SK-N-SH (cell line): ENCODE measurements around the gene DRG1. TPM values are rescaled to one million over a fixed set of nuclear protein-coding genes. Genes with fewer than 3 reads are reported as not detected.

ENCODE experiments used
- CTCF ChIA-PET: fragments of 300-600, 350-600 bp; formaldehyde crosslinking; extraction: SDS; loops from one replicate; lab custom pipeline; 2021; lab: Yijun Ruan, JAX
- POLR2A ChIA-PET: fragments of 350-600 bp; sonication (Branson Sonifier 250); formaldehyde crosslinking; extraction: SDS; loops from one replicate; lab custom pipeline; 2020; ENCODE audit warnings: antibody characterized with exemption, inconsistent platforms; lab: Yijun Ruan, JAX
- DNase-seq: peaks from one replicate; pipeline ENCODE4 v3.0.0; 2012
- H2AFZ ChIP-seq: fragments of 200-600 bp; sonication (generic); 2 replicates; pipeline ENCODE4 v1.8.1; 2016; ENCODE audit warnings: antibody characterized with exemption, mild to moderate bottlenecking, low read depth
- H3F3A ChIP-seq: fragments of 200-600 bp; sonication (generic); replicated peaks from 2 replicates; pipeline ENCODE3; 2016; ENCODE audit warnings: antibody characterized with exemption, mild to moderate bottlenecking; ENCODE audit not compliant: insufficient read depth
- H3K27ac ChIP-seq, 2 experiments: fragments of 200-500 bp in 1 of 2; fragments of 200-600 bp in 1 of 2; sonication (Bioruptor generic) in 1 of 2; sonication (generic), shearing (Covaris generic) in 1 of 2; 2 replicates each; pipeline versions ENCODE4 v1.5.1 to v1.6.1; 2014 to 2016; ENCODE audit warnings: low read depth in 2 of 2, inconsistent platforms in 1 of 2, low read length in 1 of 2, mild to moderate bottlenecking in 1 of 2, mixed read lengths in 1 of 2
- H3K27me3 ChIP-seq: fragments of 200-600 bp; sonication (generic), shearing (Covaris generic); 2 replicates; pipeline ENCODE4 v1.6.1; 2016; ENCODE audit warnings: mixed run types; ENCODE audit not compliant: insufficient read depth
- H3K36me3 ChIP-seq, 2 experiments: fragments of 200-500 bp in 1 of 2; fragments of 200-600 bp in 1 of 2; sonication (Bioruptor generic) in 1 of 2; sonication (generic) in 1 of 2; replicated peaks in 1 of 2; 2 replicates each; pipeline versions ENCODE3 to v1.5.1; 2014 to 2016; ENCODE audit warnings: low read length in 1 of 2, mild to moderate bottlenecking in 1 of 2; ENCODE audit not compliant: insufficient read depth in 2 of 2, control insufficient read depth in 1 of 2
- H3K4me1 ChIP-seq, 2 experiments: fragments of 200-500 bp in 1 of 2; fragments of 200-600 bp in 1 of 2; sonication (Bioruptor generic) in 1 of 2; sonication (generic), shearing (Covaris generic) in 1 of 2; 2 replicates each; pipeline versions ENCODE4 v1.5.1 to v1.6.1; 2014 to 2016; ENCODE audit warnings: low read depth in 1 of 2, low read length in 1 of 2, mixed run types in 1 of 2; ENCODE audit not compliant: insufficient read depth in 2 of 2, control insufficient read depth in 1 of 2
- H3K4me2 ChIP-seq: fragments of 200-600 bp; sonication (generic), shearing (Covaris generic); 2 replicates; pipeline ENCODE4 v1.6.1; 2017; ENCODE audit warnings: mixed run types
- H3K4me3 ChIP-seq, 2 experiments: fragments of 200-500 bp in 1 of 2; fragments of 200-600 bp in 1 of 2; sonication (Bioruptor generic) in 1 of 2; sonication (generic), shearing (Covaris generic) in 1 of 2; 2 replicates each; pipeline versions ENCODE4 v1.5.1 to v1.8.1; 2014 to 2016; ENCODE audit warnings: low read depth in 2 of 2, inconsistent platforms in 1 of 2, low read length in 1 of 2, mild to moderate bottlenecking in 1 of 2, mixed read lengths in 1 of 2, moderate library complexity in 1 of 2
- H3K79me2 ChIP-seq: fragments of 200-600 bp; sonication (generic); 2 replicates; pipeline ENCODE4 v1.8.1; 2017; ENCODE audit warnings: mild to moderate bottlenecking; ENCODE audit not compliant: insufficient read depth
- H3K9ac ChIP-seq: fragments of 200-600 bp; sonication (generic); 2 replicates; pipeline ENCODE4 v1.6.1; 2017; ENCODE audit warnings: mixed run types
- H3K9me2 ChIP-seq: fragments of 200-600 bp; sonication (generic); 2 replicates; pipeline ENCODE4 v1.6.1; 2017; ENCODE audit warnings: mixed run types
- H3K9me3 ChIP-seq: fragments of 200-600 bp; sonication (generic); 2 replicates; pipeline ENCODE4 v1.6.1; 2017; ENCODE audit warnings: mixed run types, mild to moderate bottlenecking, moderate library complexity
- H4K20me1 ChIP-seq: fragments of 200-600 bp; sonication (generic); 2 replicates; pipeline ENCODE4 v1.6.1; 2017; ENCODE audit warnings: mild to moderate bottlenecking, mixed run types; ENCODE audit not compliant: insufficient read depth
- CHD2 ChIP-seq: fragments of 150-350 bp; IDR thresholded peaks from 2 replicates; pipeline ENCODE4 v1.6.1; 2018; ENCODE audit warnings: low read length; ENCODE audit not compliant: partially characterized antibody
- EP300 ChIP-seq, 2 experiments: IDR thresholded peaks; 2 replicates each; pipeline versions ENCODE4 v1.4.0 to v1.6.1; 2012; ENCODE audit warnings: borderline replicate concordance in 1 of 2, low read depth in 1 of 2, low read length in 1 of 2
- GABPA ChIP-seq: IDR thresholded peaks from 2 replicates; pipeline ENCODE4 v1.4.0; 2012; ENCODE audit warnings: low read depth, mild to moderate bottlenecking
- GATA2 ChIP-seq: sonication (generic); formaldehyde crosslinking; IDR thresholded peaks from 2 replicates; pipeline ENCODE4 v1.5.0; 2020; ENCODE audit warnings: mild to moderate bottlenecking, missing genetic modification reagents
- IRF3 ChIP-seq: fragments of 150-350 bp; IDR thresholded peaks from 2 replicates; pipeline ENCODE4 v1.6.1; 2016; ENCODE audit warnings: mild to moderate bottlenecking, low read depth, low read length
- JUND ChIP-seq: IDR thresholded peaks from 2 replicates; pipeline ENCODE4 v1.4.0; 2012
- MAX ChIP-seq: IDR thresholded peaks from 2 replicates; pipeline ENCODE4 v1.4.0; 2012; ENCODE audit warnings: low read depth
- NFIC ChIP-seq: IDR thresholded peaks from 2 replicates; pipeline ENCODE4 v1.4.0; 2012; ENCODE audit warnings: borderline replicate concordance
- NRF1 ChIP-seq: IDR thresholded peaks from 2 replicates; pipeline ENCODE4 v1.6.1; 2012; ENCODE audit warnings: low read depth, mild to moderate bottlenecking, low read length
- POLR2AphosphoS5 ChIP-seq: IDR thresholded peaks from 2 replicates; pipeline ENCODE4 v1.6.1; 2012; ENCODE audit warnings: low read depth, low read length
- RAD21 ChIP-seq: IDR thresholded peaks from 2 replicates; pipeline ENCODE4 v1.6.1; 2012; ENCODE audit warnings: mild to moderate bottlenecking, low read length
- RXRA ChIP-seq: IDR thresholded peaks from 2 replicates; pipeline ENCODE4 v1.4.0; 2012; ENCODE audit warnings: low read depth, mild to moderate bottlenecking, borderline replicate concordance
- SIN3A ChIP-seq: IDR thresholded peaks from 2 replicates; pipeline ENCODE4 v1.6.1; 2012; ENCODE audit warnings: low read depth, mild to moderate bottlenecking, low read length, moderate library complexity, borderline replicate concordance
- SMC3 ChIP-seq: IDR thresholded peaks from 2 replicates; pipeline ENCODE4 v1.6.1; 2012; ENCODE audit warnings: low read depth, low read length, improper control_type of control experiment
- TAF1 ChIP-seq: IDR thresholded peaks from 2 replicates; pipeline ENCODE4 v1.6.1; 2012; ENCODE audit warnings: low read depth, mild to moderate bottlenecking, low read length, moderate library complexity, borderline replicate concordance
- YY1 ChIP-seq: IDR thresholded peaks from 2 replicates; pipeline ENCODE4 v1.4.0; 2012; ENCODE audit warnings: low read depth, mild to moderate bottlenecking
- WGBS: methylation state at CpG from one replicate; pipeline ENCODE4 v1.1.6; 2017; ENCODE audit warnings: low lambda C conversion rate; 5-methylcytosine and 5-hydroxymethylcytosine counted together
- polyA plus RNA-seq, 3 experiments: library from polyadenylated mRNA; depleted of rRNA; stranded (reverse); fragments of >200 nt; gene quantifications; 2 replicates each; pipeline ENCODE4 v1.2.3, GENCODE V29; 2012
- TF ChIP-seq, protein P1 (sequence below): IDR thresholded peaks from 2 replicates; pipeline ENCODE4 v1.4.0; 2012; ENCODE audit warnings: low read depth, borderline replicate concordance
- TF ChIP-seq, protein P2 (sequence below): IDR thresholded peaks from 2 replicates; pipeline ENCODE4 v1.4.0; 2012; ENCODE audit warnings: low read depth, borderline replicate concordance

The DRG1 gene
- polyA plus RNA-seq, 1 of the 3 experiments (the other 2 are of a cell fraction) = 56.3 TPM

DNA sequence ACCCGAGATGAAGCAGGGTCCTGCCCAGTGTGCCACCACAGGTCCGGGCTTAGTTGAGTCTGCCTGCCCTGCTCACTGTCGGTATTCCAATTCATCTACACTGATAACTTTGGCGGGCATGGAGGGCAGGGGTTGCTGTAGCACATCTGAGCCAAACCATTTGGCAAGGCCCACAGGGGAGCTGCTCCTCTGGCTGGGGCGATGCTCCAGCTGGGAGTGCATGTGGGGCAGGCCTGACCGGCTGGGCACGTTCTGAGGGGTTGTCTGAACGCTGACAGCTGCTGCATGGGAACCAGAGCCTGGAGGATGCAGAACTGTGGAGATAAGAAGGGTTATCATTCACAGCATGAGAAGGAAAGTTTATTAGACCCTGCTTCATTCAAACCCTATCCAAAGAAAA, 40.4 kb downstream of the DRG1 start:
- no peaks in the 10 kb centered on the region for H3K9me3 ChIP-seq
- H2AFZ ChIP-seq = no peak overlapping the region
- H3K27me3 ChIP-seq = no peaks in the 10 kb centered on the region
- H3K4me3 ChIP-seq = no peak overlapping the region
- H3K36me3 ChIP-seq = peaks cover 38 to 80% of the 10 kb centered on the region in 2 experiments
- peaks cover 13% of the 10 kb centered on the region for H3F3A ChIP-seq
- H4K20me1 ChIP-seq = no peaks in the 10 kb centered on the region
- H3K79me2 ChIP-seq = no peaks in the 10 kb centered on the region
- WGBS = 100% methylated on average over 3 of the region's 8 CpGs
- H3K9ac ChIP-seq = no peak overlapping the region
- no peak overlapping the region for H3K4me2 ChIP-seq
- TF ChIP-seq NFIC (no peak), RAD21 (no peak), TAF1 (no peak), MAX (no peak), EP300 (IDR thresholded peaks at IDR 0.05; ENCODE audit: borderline replicate concordance in 1 of 2, low read depth in 1 of 2, low read length in 1 of 2) (no peak), CHD2 (no peak), RXRA (no peak), NRF1 (no peak), SMC3 (no peak), GABPA (no peak), POLR2AphosphoS5 (no peak), GATA2 (CRISPR knock-in tag) (no peak), YY1 (no peak), SIN3A (no peak), JUND (no peak), IRF3 (no peak)
- TF ChIP-seq, protein P1, sequence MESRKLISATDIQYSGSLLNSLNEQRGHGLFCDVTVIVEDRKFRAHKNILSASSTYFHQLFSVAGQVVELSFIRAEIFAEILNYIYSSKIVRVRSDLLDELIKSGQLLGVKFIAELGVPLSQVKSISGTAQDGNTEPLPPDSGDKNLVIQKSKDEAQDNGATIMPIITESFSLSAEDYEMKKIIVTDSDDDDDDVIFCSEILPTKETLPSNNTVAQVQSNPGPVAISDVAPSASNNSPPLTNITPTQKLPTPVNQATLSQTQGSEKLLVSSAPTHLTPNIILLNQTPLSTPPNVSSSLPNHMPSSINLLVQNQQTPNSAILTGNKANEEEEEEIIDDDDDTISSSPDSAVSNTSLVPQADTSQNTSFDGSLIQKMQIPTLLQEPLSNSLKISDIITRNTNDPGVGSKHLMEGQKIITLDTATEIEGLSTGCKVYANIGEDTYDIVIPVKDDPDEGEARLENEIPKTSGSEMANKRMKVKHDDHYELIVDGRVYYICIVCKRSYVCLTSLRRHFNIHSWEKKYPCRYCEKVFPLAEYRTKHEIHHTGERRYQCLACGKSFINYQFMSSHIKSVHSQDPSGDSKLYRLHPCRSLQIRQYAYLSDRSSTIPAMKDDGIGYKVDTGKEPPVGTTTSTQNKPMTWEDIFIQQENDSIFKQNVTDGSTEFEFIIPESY = no peak
- TF ChIP-seq, protein P2, sequence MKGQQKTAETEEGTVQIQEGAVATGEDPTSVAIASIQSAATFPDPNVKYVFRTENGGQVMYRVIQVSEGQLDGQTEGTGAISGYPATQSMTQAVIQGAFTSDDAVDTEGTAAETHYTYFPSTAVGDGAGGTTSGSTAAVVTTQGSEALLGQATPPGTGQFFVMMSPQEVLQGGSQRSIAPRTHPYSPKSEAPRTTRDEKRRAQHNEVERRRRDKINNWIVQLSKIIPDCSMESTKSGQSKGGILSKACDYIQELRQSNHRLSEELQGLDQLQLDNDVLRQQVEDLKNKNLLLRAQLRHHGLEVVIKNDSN = no peak
- H3K4me1 ChIP-seq = no peaks in the 10 kb centered on the region
- no peak overlapping the region for H3K27ac ChIP-seq
- DNase-seq = no peak
- POLR2A ChIA-PET = interaction anchor here (0.5 kb wide), 1 partner anchor 540 kb away, joined by 5 read pairs; no protein-coding TSS in a partner anchor
- no peaks in the 10 kb centered on the region for H3K9me2 ChIP-seq
- CTCF ChIA-PET = interaction anchor here (0.7 to 1.5 kb wide), 2 partner anchors 12 to 227 kb away, joined by 3 to 6 read pairs; partner anchors contain the start of gene LIMK2
